OCI-LY3 (cell line): Measurements from ENCODE around the gene CMTM6.

Experiments
- EZH2phosphoT487 ChIP-seq: fragments of 200-600 bp; shearing (Covaris generic); IDR thresholded peaks from 2 replicates; pipeline ENCODE4 v1.6.1; 2018; ENCODE audit warnings: antibody characterized with exemption, mixed run types, low read depth
- TF ChIP-seq, protein P1 (sequence below): fragments of 200-600, 300-600 bp; sonication (generic); IDR thresholded peaks from 2 replicates; pipeline ENCODE4 v1.5.1; 2014; ENCODE audit warnings: antibody characterized with exemption, low read length, low read depth

DNA sequence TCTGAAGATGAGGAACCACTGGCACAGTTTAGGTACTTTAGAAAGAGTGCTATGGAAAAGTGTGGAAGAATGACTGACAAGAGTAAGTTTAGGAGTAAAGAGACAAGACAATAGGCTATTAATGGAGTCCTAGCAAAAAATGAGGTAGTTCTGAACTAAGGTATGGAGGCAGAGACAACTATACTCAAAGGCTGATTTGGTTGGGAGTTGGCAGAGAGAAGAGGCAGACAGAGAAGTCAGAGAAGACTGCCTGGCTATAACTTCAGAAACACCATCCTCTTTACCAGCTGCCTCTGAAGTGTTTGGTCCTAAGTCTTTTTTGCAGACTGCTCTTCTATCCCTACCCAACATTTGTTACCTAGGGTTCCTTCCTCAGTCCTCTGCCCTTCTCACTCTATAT, 48.8 kb upstream of the CMTM6 start:
- TF ChIP-seq, protein P1, sequence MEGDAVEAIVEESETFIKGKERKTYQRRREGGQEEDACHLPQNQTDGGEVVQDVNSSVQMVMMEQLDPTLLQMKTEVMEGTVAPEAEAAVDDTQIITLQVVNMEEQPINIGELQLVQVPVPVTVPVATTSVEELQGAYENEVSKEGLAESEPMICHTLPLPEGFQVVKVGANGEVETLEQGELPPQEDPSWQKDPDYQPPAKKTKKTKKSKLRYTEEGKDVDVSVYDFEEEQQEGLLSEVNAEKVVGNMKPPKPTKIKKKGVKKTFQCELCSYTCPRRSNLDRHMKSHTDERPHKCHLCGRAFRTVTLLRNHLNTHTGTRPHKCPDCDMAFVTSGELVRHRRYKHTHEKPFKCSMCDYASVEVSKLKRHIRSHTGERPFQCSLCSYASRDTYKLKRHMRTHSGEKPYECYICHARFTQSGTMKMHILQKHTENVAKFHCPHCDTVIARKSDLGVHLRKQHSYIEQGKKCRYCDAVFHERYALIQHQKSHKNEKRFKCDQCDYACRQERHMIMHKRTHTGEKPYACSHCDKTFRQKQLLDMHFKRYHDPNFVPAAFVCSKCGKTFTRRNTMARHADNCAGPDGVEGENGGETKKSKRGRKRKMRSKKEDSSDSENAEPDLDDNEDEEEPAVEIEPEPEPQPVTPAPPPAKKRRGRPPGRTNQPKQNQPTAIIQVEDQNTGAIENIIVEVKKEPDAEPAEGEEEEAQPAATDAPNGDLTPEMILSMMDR, result no peak
- TF ChIP-seq EZH2phosphoT487, result no peak
